RKO (cell line): Measurements from ENCODE around the gene CACNA2D3.
A peak's percentile ranks its signal among the peaks of the same experiment; 100 is the strongest.

ENCODE experiments used
- DNase-seq: peaks from one replicate; pipeline ENCODE4 v3.0.0-alpha.2; 2016; ENCODE audit warnings: low spot score

CACNA2D3 gene

GRCh38 chr3:54127499-54128056, 5.2 kb downstream of the CACNA2D3 start:
- DNase-seq, result no peak

GRCh38 chr3:54131026-54131605, 8.8 kb downstream of the CACNA2D3 start:
- DNase-seq, result no peak

- DNase-seq, result no peak
Observed at GRCh38 chr3:54131890-54132289, 9.5 kb downstream of the CACNA2D3 start.

GRCh38 chr3:54132685-54133084, 10.3 kb downstream of the CACNA2D3 start:
- no peak for DNase-seq

GRCh38 chr3:54133196-54133595, 10.8 kb downstream of the CACNA2D3 start:
- DNase-seq, result no peak

GRCh38 chr3:54134155-54134554, 11.8 kb downstream of the CACNA2D3 start:
- DNase-seq, result no peak

GRCh38 chr3:54134713-54135112, 12.4 kb downstream of the CACNA2D3 start:
- no peak for DNase-seq

GRCh38 chr3:54137311-54137710, 15.0 kb downstream of the CACNA2D3 start:
- no peak for DNase-seq

GRCh38 chr3:54138937-54139547, 16.7 kb downstream of the CACNA2D3 start:
- DNase-seq, result no peak

- DNase-seq, result no peak
Observed at GRCh38 chr3:54139630-54140029, 17.3 kb downstream of the CACNA2D3 start.

GRCh38 chr3:54144284-54144683, 21.9 kb downstream of the CACNA2D3 start:
- no peak for DNase-seq

- peak; percentile 50 for DNase-seq
Observed at GRCh38 chr3:54146506-54147239, 24.3 kb downstream of the CACNA2D3 start.

GRCh38 chr3:54150864-54151467, 28.6 kb downstream of the CACNA2D3 start:
- DNase-seq, result no peak

- DNase-seq, result no peak
Observed at GRCh38 chr3:54153477-54153876, 31.1 kb downstream of the CACNA2D3 start.

- DNase-seq, result no peak
Observed at GRCh38 chr3:54157860-54158259, 35.5 kb downstream of the CACNA2D3 start.

- DNase-seq, result no peak
Observed at GRCh38 chr3:54159917-54160316, 37.6 kb downstream of the CACNA2D3 start.

- no peak for DNase-seq
Observed at GRCh38 chr3:54163441-54163840, 41.1 kb downstream of the CACNA2D3 start.

- no peak for DNase-seq
Observed at GRCh38 chr3:54164192-54164975, 42.0 kb downstream of the CACNA2D3 start.

- no peak for DNase-seq
Observed at GRCh38 chr3:54165865-54166264, 43.5 kb downstream of the CACNA2D3 start.

GRCh38 chr3:54167999-54168398, 45.6 kb downstream of the CACNA2D3 start:
- DNase-seq, result no peak

GRCh38 chr3:54168451-54168850, 46.1 kb downstream of the CACNA2D3 start:
- DNase-seq, result no peak

- no peak for DNase-seq
Observed at GRCh38 chr3:54169524-54169923, 47.2 kb downstream of the CACNA2D3 start.
